GM18951 (cell line): Measurements from ENCODE around the gene BNIPL.

ENCODE experiments used
- POLR2A ChIP-seq: IDR thresholded peaks from 4 replicates; pipeline ENCODE4 v1.6.1; 2011; ENCODE audit warnings: mild to moderate bottlenecking; ENCODE audit not compliant: insufficient read length, insufficient read depth; ENCODE audit errors: extremely low read depth
- in situ Hi-C: fragments of 300-500 bp; cut with MboI; formaldehyde crosslinking; loops from one replicate; pipeline ENCODE4 v1.12.0; 2022; ENCODE audit warnings: low sequenced_read_pairs, mixed read lengths, inconsistent platforms; ENCODE audit not compliant: unreplicated experiment

BNIPL gene, protein sequence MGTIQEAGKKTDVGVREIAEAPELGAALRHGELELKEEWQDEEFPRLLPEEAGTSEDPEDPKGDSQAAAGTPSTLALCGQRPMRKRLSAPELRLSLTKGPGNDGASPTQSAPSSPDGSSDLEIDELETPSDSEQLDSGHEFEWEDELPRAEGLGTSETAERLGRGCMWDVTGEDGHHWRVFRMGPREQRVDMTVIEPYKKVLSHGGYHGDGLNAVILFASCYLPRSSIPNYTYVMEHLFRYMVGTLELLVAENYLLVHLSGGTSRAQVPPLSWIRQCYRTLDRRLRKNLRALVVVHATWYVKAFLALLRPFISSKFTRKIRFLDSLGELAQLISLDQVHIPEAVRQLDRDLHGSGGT

DNA sequence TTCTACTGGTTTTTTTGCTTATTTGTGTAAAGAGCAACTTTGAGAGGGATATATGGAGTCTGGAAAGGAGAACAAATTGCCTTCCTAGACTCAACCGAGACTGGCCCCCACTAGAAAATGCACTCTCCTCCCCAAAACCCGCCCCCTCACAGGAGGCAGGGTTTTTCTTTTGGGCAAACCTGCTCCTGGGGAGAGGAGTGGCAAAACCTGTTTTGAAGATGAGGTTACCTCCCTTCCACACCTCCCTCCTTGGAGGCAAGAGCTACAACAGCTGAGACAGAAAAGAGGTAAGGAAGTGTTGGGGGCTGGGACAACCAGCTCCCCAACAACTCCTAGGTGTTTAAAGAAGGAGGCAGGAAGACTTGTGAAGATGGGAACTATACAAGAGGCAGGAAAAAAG is at the start of gene BNIPL:
TSS of gene BNIPL (plus strand) at position 231 of the 400 bp plus-strand sequence. CDS start at position 371, 140 bp downstream.
- in situ Hi-C loops = no loop called here
- TF ChIP-seq POLR2A = no peak

DNA sequence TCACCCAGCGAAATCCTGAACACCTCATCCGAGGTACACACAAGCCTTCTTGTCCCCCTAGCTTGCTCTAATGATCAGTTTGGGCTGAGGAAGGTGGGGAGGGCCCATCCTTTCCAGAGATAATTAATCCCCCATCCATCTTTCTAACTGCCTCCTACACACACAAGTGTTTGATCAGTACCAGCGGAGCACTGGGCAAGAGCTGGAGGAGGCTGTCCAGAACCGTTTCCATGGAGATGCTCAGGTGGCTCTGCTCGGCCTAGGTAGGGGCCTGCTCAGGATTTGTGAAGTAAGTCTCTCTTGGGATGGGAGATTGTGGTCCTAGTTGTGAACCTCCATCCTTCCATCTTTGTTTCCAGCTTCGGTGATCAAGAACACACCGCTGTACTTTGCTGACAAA is 48.5 kb upstream of the BNIPL start:
- in situ Hi-C loops = no loop called here
- TF ChIP-seq POLR2A = no peak

DNA sequence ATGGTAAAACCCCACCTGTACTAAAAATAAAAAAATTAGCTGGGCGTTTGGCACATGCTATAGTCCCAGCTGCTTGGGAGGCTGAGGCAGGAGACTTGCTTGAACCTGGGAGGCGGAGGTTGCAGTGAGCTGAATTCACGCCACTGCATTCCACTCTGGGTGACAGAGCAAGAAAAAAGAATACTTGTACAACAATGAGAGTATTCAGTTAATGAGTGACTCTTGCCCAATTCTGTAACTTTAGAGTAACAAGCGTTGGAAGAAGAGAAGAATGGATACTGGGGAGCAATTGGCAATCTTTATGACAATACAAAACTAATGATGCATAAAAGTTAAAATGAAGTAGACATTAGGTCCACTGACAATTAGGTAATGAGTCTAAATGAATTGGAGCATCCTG is 43.8 kb upstream of the BNIPL start:
- in situ Hi-C loops = loop anchor here (10.0 kb wide), 1 partner anchor 738 kb away; the partner anchor contains the start of gene CA14
- no peak for TF ChIP-seq POLR2A

DNA sequence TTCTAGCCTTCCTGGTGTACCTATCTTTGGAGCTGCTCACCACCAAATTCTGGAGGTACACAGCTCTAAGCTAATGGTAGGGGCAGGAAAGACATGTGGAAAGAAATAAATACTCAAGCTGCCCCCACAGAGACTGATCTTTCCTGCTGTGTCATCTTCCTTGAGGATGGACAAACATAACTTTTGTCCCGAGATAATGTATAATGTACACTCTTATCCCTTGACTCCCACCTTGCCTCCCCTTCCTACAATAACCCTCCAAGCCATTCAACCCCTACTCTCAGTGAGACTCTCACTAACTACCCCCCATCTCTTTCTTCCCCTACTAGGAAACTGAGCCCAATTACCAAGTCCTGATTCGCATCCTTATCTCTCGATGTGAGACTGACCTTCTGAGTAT is 42.1 kb upstream of the BNIPL start:
- no peak for TF ChIP-seq POLR2A
- in situ Hi-C loops = loop anchor here (10.0 kb wide), 1 partner anchor 739 kb away; the partner anchor contains the start of gene CA14

DNA sequence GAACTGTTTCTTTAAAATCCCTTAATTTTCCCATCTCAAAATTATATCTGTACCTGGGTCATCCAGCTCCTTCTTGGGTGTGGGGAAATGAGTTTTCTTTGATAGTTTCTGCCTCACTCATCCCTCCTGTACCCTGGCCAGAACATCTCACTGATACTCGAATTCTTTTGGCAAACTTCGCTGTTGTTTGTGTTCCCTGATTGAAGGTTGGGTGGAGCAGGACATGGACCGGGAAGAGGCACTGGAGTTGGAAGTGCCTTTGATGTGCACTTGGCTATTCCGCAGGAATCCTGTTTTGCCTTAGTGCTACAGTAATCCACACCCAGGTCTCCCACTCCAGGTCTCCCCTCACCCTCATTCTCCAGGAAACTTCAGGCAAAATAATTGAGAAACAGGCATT is 40.9 kb upstream of the BNIPL start:
- no peak for TF ChIP-seq POLR2A
- in situ Hi-C loops = loop anchor here (10.0 kb wide), 1 partner anchor 741 kb away; the partner anchor contains the start of gene CA14

DNA sequence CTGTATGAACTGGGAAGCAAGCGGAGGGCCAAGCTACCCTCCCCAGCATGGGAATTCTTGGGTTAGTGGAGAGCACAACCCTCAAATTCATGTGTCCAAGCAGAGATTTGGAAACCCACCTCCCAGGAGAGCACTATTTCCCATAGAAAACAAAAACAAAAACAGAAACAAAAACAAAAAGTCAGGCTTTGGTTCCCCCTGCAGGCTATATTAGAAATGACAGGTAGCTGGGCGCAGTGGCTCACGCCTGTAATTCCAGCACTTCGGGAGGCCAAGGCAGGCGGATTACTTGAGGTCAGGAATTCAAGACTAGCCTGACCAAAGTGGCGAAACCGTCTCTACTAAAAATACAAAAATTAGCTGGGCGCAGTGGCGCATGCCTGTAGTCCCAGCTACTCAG is 40.5 kb upstream of the BNIPL start:
- in situ Hi-C loops = loop anchor here (10.0 kb wide), 1 partner anchor 741 kb away; the partner anchor contains the start of gene CA14
- TF ChIP-seq POLR2A = no peak

DNA sequence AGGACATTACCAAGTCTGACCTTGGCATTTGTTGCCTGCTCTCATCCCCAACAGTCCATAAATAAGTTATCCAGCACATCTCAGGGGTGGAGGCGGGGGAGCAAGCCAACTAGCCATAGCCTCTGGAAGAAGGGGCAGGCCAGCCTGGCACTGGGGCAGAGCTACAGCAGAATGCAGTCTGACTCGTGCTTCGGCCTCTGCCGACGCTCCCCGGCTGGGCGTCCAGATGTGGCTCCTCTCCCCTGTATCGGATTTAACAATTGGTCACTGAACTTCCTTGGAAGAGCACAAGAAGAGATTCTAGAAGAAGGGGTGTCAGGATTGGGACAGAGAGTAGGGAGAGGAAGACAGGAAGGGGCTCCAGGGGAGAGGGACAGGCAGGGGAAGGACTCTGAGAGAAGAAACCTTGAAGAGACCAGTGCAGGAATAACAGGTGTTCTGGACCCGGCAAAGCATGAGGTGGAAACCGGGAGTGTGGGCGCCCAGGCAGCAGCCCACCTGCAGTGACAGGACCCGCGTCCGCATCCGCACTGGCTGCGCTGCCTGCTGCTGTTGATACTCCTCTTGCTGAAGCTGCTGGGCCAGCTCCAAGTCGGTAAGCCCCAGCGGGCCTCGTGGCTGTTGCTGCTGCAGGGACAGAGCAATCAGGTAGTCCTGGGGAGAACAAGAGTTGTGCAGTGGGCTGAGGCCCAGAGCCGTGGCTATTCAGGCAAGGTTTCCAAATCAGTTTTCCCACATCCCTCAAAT is 39.1 kb upstream of the BNIPL start:
- in situ Hi-C loops = loop anchor here (10.0 kb wide), 1 partner anchor 742 kb away; the partner anchor contains the start of gene CA14
- TF ChIP-seq POLR2A = no peak

DNA sequence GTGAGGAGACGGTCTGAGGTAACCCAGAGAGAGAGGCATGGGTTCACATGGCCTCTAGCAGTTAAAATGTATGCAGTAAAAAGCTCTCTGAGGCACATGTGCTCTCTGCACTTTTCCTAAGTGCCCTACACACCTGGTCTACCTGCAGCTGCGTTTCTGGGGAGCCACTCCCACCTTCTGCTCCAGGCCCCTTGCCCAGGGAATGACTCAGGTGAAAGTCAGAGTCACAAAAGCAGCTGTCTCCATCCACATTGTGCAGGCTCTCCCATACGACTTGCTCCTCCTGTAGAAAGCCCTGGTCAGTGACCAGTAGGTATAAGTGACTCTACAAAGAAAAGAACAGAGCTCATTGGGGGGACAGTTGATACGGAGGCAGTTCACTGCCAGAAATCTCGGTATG is 38.4 kb upstream of the BNIPL start:
- TF ChIP-seq POLR2A = no peak
- in situ Hi-C loops = loop anchor here (10.0 kb wide), 1 partner anchor 743 kb away; the partner anchor contains the start of gene CA14

DNA sequence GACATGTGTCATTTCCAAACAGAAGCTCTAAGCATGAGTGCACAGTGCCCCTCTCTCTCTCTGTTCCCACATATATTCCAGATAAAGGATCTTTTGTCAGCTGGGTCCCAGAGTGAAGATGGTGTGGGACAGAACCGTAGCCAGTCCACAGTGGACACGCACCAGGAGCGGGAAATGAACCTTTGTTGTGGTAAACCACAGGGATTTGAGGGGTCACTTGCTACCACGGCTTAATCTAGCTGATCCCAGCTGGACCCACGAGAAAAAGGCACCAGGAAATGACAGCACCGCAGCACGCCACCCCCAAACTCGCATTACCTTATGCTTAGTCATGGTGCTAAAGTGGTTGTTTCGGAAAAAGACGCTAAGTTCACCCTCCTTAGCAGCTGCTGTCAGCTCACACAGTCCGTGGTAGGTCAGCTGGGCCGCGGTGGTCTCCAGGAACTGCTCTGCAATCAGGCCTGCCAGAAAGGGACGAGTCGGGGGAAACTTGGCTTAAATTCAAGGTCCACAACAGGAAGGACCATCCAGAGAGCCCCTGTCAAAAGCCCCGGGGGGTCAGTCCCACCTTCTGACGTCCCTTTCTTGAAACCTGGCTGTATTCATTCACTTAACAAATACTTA is 37.2 kb upstream of the BNIPL start:
- no peak for TF ChIP-seq POLR2A
- in situ Hi-C loops = loop anchor here (10.0 kb wide), 1 partner anchor 744 kb away; the partner anchor contains the start of gene CA14

DNA sequence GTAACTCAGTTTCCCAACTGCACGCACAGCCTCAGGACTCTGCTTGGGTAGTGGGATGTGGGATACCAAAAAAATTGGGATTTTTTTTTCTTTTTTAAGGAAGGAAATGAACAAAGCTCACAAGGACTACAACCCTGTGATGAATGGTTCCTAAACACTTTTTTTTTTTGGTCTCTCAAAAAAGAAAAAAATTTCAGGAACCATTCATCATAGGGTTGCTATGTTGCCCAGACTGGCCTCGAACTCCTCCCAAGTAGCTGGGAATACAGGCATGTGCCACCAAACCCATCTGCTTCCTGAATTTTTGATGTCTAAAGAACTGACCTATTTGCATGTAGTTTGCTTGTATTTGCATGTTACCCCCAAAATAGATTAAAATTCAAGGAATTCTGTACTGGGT is 36.5 kb upstream of the BNIPL start:
- in situ Hi-C loops = loop anchor here (10.0 kb wide), 1 partner anchor 745 kb away; the partner anchor contains the start of gene CA14
- TF ChIP-seq POLR2A = no peak

DNA sequence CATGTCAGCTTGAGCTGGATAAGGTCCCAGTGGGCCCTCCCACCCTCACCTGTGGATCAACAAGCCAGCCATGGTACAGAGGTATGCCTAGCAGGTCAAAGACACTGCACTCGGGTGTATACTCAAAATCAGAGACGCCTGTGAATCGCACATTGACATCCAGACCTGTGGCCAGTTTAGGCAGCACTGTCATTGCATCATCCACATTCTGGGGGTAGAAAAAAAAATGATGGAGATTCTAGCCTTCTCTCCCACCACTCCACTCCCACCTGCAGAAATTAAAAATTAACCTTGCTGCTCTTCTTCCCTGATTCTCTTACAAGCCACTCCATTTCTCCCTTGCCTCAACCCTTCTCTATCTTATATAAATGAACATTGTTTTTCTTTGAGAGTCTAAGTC is 36.0 kb upstream of the BNIPL start:
- in situ Hi-C loops = no loop called here
- no peak for TF ChIP-seq POLR2A

DNA sequence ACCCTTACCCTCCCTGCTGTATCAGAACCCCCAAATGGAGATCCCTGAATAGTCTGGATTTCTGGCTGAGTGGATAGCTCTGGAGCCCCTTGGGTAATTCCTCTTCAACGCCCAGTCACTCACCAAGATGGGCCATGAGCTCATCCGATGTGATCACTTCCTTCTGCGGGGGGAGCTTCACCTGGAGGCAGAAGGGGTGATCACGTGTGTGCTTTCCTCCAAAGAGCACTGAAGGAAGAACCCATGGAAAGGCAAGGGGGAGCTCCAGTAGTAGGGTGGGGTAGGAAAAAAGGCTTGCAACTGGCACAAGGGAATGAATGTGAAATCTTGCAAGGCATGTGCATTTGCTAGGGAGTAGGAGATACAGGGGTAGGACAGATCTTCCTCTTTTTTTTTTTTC is 34.8 kb upstream of the BNIPL start:
- in situ Hi-C loops = no loop called here
- no peak for TF ChIP-seq POLR2A

DNA sequence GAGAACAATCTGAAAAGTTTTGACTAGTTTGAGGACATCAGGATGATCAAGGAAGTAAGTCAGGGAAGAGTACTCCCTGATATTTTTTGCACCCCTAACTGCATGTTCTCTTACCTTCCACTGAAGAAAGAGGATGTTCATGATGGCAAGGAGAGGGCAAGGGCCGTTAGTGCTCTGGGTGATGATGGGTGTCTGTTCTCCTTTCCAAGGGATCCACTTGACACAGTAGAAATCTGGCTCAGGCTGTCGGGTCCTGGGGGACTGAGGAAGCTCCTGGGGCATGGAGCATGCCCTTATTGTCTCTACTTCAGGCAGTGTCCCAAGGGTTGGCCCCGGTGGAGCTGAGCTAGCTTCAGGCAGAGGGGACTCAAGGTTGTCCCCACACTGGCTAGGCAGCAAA is 34.3 kb upstream of the BNIPL start:
- in situ Hi-C loops = no loop called here
- no peak for TF ChIP-seq POLR2A
